Measurements from ENCODE around the gene ZNF219.

ZNF219 gene

GRCh38 chr14:21087294-21088091 is 11.0 kb downstream of the ZNF219 start:
- DNase-seq (ENCODE audit: low spot score) = no peak

- DNase-seq (ENCODE audit: low spot score) = no peak
Measured at GRCh38 chr14:21086908-21087293, 11.6 kb downstream of the ZNF219 start.

- no peak for DNase-seq (ENCODE audit: low spot score)
Measured at GRCh38 chr14:21084998-21085853, 13.2 kb downstream of the ZNF219 start.

GRCh38 chr14:21084396-21084795 is 14.1 kb downstream of the ZNF219 start:
- DNase-seq (ENCODE audit: low spot score) = no peak

GRCh38 chr14:21083565-21084325 is 14.7 kb downstream of the ZNF219 start:
- DNase-seq (ENCODE audit: low spot score) = no peak

GRCh38 chr14:21081521-21082142 is 16.8 kb downstream of the ZNF219 start:
- no peak for DNase-seq (ENCODE audit: low spot score)

- no peak for DNase-seq (ENCODE audit: low spot score)
Measured at GRCh38 chr14:21078726-21079125, 19.7 kb downstream of the ZNF219 start.

- no peak for DNase-seq (ENCODE audit: low spot score)
Measured at GRCh38 chr14:21078287-21078686, 20.2 kb downstream of the ZNF219 start.

GRCh38 chr14:21077672-21078071 is 20.8 kb downstream of the ZNF219 start:
- DNase-seq (ENCODE audit: low spot score) = no peak

GRCh38 chr14:21075719-21076437 is 22.6 kb downstream of the ZNF219 start:
- DNase-seq (ENCODE audit: low spot score) = no peak

GRCh38 chr14:21074398-21075272 is 23.8 kb downstream of the ZNF219 start:
- no peak for DNase-seq (ENCODE audit: low spot score)

- DNase-seq (ENCODE audit: low spot score) = no peak
Measured at GRCh38 chr14:21073921-21074320, 24.5 kb downstream of the ZNF219 start.

GRCh38 chr14:21072781-21073339 is 25.6 kb downstream of the ZNF219 start:
- DNase-seq (ENCODE audit: low spot score) = peak; percentile 2

GRCh38 chr14:21072031-21072473 is 26.4 kb downstream of the ZNF219 start:
- DNase-seq (ENCODE audit: low spot score) = peak; percentile 43

- peak; percentile 77 for DNase-seq (ENCODE audit: low spot score)
Measured at GRCh38 chr14:21071225-21072030, 27.0 kb downstream of the ZNF219 start.

- peak; percentile 66 for DNase-seq (ENCODE audit: low spot score)
Measured at GRCh38 chr14:21070610-21071224, 27.7 kb downstream of the ZNF219 start.

GRCh38 chr14:21070083-21070609 is 28.3 kb downstream of the ZNF219 start, which contains the start of gene ARHGEF40:
TSS of gene ARHGEF40 (plus strand) at chr14:21070304. CDS start at chr14:21070397, 93 bp downstream.
- DNase-seq (ENCODE audit: low spot score) = peak; percentile 59
